Stimulated activated CD4-positive, alpha-beta T cell treated with anti-CD3 and anti-CD28 coated beads, Interleukin-15, amount 100 ng/mL, for 1 hour (primary cell): ENCODE results near the gene KCNF1.

Experiments used
- DNase-seq, 2 donors: peaks; one replicate each; pipeline ENCODE4 v3.0.0-alpha.2; 2020; ENCODE audit warnings: low read depth in 1 of 2, low spot score in 1 of 2

Gene KCNF1

DNA sequence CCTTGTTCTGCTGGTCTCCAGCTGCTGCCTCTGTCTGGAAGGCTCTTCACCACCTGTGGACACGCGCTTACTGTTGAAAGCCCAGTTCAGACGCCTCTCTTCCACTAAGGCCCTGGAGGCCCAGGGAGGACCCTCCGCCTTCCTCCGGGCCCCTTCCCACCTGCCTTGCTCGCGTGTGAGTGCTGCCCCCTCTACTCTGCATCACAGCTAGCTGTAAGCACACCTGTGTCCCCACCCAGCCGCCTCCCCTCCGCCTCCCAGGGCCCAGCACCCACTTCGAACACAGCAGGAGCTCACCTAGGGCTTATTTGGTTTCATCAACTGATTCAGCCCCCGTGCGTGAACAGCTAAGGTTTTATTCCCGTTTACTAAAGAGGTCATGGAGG lies 49.7 kb downstream of the KCNF1 start:
- DNase-seq = no peak

DNA sequence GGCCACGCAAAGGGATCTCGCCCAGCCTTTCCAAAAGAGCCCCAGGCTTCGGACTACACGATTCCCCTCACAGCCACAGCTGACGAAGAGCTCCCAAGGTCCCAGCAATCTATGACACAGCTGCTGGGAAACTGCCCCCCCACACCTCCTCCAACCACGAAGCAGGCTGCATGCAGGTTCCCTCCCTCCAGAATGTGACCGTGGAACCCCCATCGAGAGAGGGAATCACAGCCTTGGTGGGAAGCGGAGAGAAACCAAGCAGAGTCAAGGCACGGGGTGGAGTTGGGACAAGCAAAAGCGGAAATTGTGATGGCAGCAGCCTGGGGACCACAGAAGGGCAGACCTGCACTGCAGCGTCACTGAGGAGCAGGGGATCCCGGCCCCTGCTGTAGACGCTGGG lies 50.3 kb downstream of the KCNF1 start:
- DNase-seq = no peak

DNA sequence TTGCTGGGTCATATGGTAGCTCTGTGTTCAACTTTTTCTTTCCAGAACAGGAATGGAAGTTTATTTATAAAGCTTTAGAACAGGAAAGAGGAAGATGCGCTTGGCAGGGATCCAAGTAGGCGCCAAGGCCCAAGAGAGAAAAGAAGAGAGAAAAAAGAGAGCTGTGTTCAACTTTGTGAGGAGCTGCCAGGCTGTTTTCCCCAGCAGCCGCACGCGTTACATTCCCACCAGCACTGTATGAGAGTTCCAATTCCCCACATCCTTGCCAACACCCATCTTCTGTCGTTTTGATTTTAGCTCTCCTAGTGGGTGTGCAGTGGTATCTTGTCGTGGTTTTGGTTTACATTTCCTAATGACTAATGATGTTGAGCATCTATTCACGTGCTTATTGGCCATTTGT lies 51.4 kb downstream of the KCNF1 start:
- DNase-seq = no peak
